Measurements from ENCODE around the gene BRS3. TPM values are rescaled to one million over a fixed set of nuclear protein-coding genes. Genes with fewer than 3 reads are reported as not detected.

The BRS3 gene
- polyA plus RNA-seq, 1 donor from 2014 or later: 0.20 TPM

- TF ChIP-seq TAF1 (IDR thresholded peaks at IDR 0.05; ENCODE audit: low read depth): no peak
- no peak for TF ChIP-seq SMC3 (conservative IDR thresholded peaks at IDR 0.05; ENCODE audit: poor library complexity)
- no peak for TF ChIP-seq POLR2AphosphoS5 (IDR thresholded peaks at IDR 0.05)
- TF ChIP-seq RAD21 (conservative IDR thresholded peaks at IDR 0.05): no peak
- TF ChIP-seq REST (IDR thresholded peaks at IDR 0.05; ENCODE audit: borderline replicate concordance): no peak
- no peak for TF ChIP-seq EZH2 (IDR thresholded peaks at IDR 0.05; ENCODE audit: borderline replicate concordance, insufficient read depth, low read length, poor library complexity, severe bottlenecking)
- TF ChIP-seq EP300 (conservative IDR thresholded peaks at IDR 0.05; ENCODE audit: poor library complexity, severe bottlenecking): peak; percentile 50
- H3K36me3 ChIP-seq (ENCODE audit: insufficient read depth, low read length): no peaks in the 10 kb centered on the region
- peak overlapping the region; percentile 58 for H3K27ac ChIP-seq (ENCODE audit: low read length)
- H2AFZ ChIP-seq (ENCODE audit: low read depth, low read length): no peak overlapping the region
- H3K9me3 ChIP-seq (ENCODE audit: low read length): no peaks in the 10 kb centered on the region
- H3K27me3 ChIP-seq (ENCODE audit: insufficient read depth, low read depth, low read length): no peaks in the 10 kb centered on the region
- H3K4me3 ChIP-seq (ENCODE audit: low read length): peak overlapping the region; percentile 34
- H3K4me2 ChIP-seq (ENCODE audit: low read length): no peak overlapping the region
- no peaks in the 10 kb centered on the region for H4K20me1 ChIP-seq (ENCODE audit: insufficient read depth)
- H3K9me2 ChIP-seq (ENCODE audit: insufficient read depth, low read length): no peaks in the 10 kb centered on the region
- H3K9ac ChIP-seq (ENCODE audit: low read length): no peak overlapping the region
- H3K79me2 ChIP-seq (replicated peaks; ENCODE audit: insufficient read depth, low read length): no peaks in the 10 kb centered on the region
- no peaks in the 10 kb centered on the region for H3F3A ChIP-seq (ENCODE audit: insufficient read depth, low read length, poor library complexity, severe bottlenecking)
Measured at GRCh38 chrX:136457303-136457917, 30.3 kb upstream of the BRS3 start.

DNA sequence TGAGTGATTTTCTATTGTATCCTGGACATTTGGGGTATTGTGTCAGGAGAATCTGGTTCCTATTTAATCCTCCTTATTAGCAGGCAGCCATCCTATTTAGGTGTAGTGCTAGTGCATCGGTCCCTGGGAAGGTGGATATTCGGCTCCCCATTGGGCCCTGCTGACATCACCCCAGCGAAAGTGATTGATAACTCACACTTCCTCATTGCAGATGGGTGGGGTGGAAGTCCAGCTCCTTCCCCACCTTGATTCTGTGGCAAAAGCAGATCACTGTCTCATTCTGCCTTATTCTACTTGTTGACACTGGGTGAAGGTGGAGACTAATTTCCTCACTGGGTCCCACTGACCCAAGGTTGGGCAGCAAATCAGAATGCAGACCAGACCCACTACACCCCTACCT, 23.2 kb upstream of the BRS3 start:
- TF ChIP-seq EZH2 (IDR thresholded peaks at IDR 0.05; ENCODE audit: borderline replicate concordance, insufficient read depth, low read length, poor library complexity, severe bottlenecking) (no peak), REST (IDR thresholded peaks at IDR 0.05; ENCODE audit: borderline replicate concordance) (no peak), RAD21 (conservative IDR thresholded peaks at IDR 0.05) (no peak), POLR2AphosphoS5 (IDR thresholded peaks at IDR 0.05) (no peak), TAF1 (IDR thresholded peaks at IDR 0.05; ENCODE audit: low read depth) (no peak), SMC3 (conservative IDR thresholded peaks at IDR 0.05; ENCODE audit: poor library complexity) (no peak), EP300 (conservative IDR thresholded peaks at IDR 0.05; ENCODE audit: poor library complexity, severe bottlenecking) (no peak), MXI1 (conservative IDR thresholded peaks at IDR 0.05; ENCODE audit: poor library complexity, severe bottlenecking) (no peak)
- TF ChIP-seq, protein P1, sequence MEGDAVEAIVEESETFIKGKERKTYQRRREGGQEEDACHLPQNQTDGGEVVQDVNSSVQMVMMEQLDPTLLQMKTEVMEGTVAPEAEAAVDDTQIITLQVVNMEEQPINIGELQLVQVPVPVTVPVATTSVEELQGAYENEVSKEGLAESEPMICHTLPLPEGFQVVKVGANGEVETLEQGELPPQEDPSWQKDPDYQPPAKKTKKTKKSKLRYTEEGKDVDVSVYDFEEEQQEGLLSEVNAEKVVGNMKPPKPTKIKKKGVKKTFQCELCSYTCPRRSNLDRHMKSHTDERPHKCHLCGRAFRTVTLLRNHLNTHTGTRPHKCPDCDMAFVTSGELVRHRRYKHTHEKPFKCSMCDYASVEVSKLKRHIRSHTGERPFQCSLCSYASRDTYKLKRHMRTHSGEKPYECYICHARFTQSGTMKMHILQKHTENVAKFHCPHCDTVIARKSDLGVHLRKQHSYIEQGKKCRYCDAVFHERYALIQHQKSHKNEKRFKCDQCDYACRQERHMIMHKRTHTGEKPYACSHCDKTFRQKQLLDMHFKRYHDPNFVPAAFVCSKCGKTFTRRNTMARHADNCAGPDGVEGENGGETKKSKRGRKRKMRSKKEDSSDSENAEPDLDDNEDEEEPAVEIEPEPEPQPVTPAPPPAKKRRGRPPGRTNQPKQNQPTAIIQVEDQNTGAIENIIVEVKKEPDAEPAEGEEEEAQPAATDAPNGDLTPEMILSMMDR (IDR thresholded peaks at IDR 0.05; ENCODE audit: poor library complexity, severe bottlenecking): no peak
- Histone ChIP-seq H3K9ac (ENCODE audit: low read length) (no peak overlapping the region), H3K4me3 (ENCODE audit: low read length) (no peak overlapping the region), H3K9me3 (ENCODE audit: low read length) (no peaks in the 10 kb centered on the region), H3K9me2 (ENCODE audit: insufficient read depth, low read length) (no peaks in the 10 kb centered on the region), H2AFZ (ENCODE audit: low read depth, low read length) (no peak overlapping the region), H3K4me2 (ENCODE audit: low read length) (no peak overlapping the region), H4K20me1 (ENCODE audit: insufficient read depth) (no peaks in the 10 kb centered on the region), H3K36me3 (ENCODE audit: insufficient read depth, low read length) (no peaks in the 10 kb centered on the region), H3F3A (ENCODE audit: insufficient read depth, low read length, poor library complexity, severe bottlenecking) (no peaks in the 10 kb centered on the region), H3K79me2 (replicated peaks; ENCODE audit: insufficient read depth, low read length) (no peaks in the 10 kb centered on the region), H3K27me3 (ENCODE audit: insufficient read depth, low read depth, low read length) (no peaks in the 10 kb centered on the region), H3K27ac (ENCODE audit: low read length) (no peak overlapping the region)

All from neural cell (in vitro differentiated cells).